Activated T-cell treated with anti-CD3 and anti-CD28 coated beads, Interleukin-2, amount 50 U/mL, for 24 hours (primary cell): ENCODE results near the gene SEC24B.
"Not testable (repeated sequence)": the region's sequence is repeated elsewhere in the genome, so short reads cannot be mapped to it uniquely, and the experiment has no call there.

ENCODE experiments used
- DNase-seq: peaks from one replicate; pipeline ENCODE4 v3.0.0-alpha.2; 2020
- H3K27ac Mint-ChIP-seq: 2 replicates; pipeline ENCODE4 v1.8.0; 2020; ENCODE audit warnings: mild to moderate bottlenecking, mixed read lengths
- H3K27me3 Mint-ChIP-seq: 2 replicates; pipeline ENCODE4 v1.8.0; 2020; ENCODE audit warnings: mixed read lengths
- H3K36me3 Mint-ChIP-seq: 2 replicates; pipeline ENCODE4 v1.8.0; 2020; ENCODE audit warnings: low read depth, mixed read lengths
- H3K4me1 Mint-ChIP-seq: 2 replicates; pipeline ENCODE4 v1.8.0; 2020; ENCODE audit warnings: low read depth, mixed read lengths
- H3K4me3 Mint-ChIP-seq: 2 replicates; pipeline ENCODE4 v1.8.0; 2020; ENCODE audit warnings: mild to moderate bottlenecking, moderate library complexity, mixed read lengths
- H3K9me3 Mint-ChIP-seq: 2 replicates; pipeline ENCODE4 v1.8.0; 2020; ENCODE audit warnings: mixed read lengths

Gene SEC24B

DNA sequence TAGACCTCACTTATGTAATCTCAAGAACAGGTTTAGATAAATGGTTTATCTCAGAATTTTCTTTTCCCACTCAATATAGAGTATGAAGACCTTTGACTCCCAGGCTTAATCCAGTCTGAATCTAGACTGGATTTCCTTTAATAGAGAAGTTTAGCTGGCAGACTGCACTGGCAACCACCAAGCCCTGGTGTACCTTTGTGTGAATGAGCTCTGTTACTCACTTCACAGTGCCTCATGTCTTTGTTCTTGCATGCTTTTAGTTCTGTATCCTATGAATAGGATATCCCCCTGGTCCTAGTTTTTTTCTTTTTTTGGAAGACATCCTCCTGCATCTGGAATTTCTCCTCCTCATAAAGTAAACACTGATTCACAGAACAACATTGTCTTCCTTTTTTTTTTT, 73.3 kb downstream of the SEC24B start:
- Mint-ChIP-seq H3K9me3 (no peaks in the 10 kb centered on the region), H3K27ac (peak overlapping the region; percentile 47), H3K4me1 (peaks cover 3% of the 10 kb centered on the region), H3K27me3 (no peaks in the 10 kb centered on the region), H3K4me3 (no peak overlapping the region), H3K36me3 (peaks cover 79% of the 10 kb centered on the region)
- no peak for DNase-seq

DNA sequence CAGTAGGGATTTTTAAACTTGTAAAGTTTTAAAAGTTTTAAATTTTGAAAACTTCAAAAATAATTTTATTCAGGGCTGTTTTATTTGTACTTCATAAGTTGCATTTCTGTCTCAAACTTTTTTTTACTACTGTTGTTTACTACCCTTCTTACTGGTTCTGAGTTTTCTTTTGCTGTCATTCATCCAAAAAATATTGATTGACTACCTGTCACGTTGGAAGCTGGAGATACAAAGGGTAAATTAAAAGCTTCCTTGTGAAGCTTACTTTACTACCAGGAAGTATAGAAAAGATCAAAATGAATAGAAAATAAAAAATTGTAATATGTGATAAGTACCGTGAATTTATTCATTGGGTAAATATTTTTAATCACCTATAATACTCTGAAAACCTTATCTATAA, 77.1 kb downstream of the SEC24B start:
- Mint-ChIP-seq H3K9me3 (no peaks in the 10 kb centered on the region), H3K4me3 (no peak overlapping the region), H3K4me1 (peaks cover 1% of the 10 kb centered on the region), H3K36me3 (peaks cover 80% of the 10 kb centered on the region), H3K27ac (no peak overlapping the region), H3K27me3 (no peaks in the 10 kb centered on the region)
- no peak for DNase-seq

DNA sequence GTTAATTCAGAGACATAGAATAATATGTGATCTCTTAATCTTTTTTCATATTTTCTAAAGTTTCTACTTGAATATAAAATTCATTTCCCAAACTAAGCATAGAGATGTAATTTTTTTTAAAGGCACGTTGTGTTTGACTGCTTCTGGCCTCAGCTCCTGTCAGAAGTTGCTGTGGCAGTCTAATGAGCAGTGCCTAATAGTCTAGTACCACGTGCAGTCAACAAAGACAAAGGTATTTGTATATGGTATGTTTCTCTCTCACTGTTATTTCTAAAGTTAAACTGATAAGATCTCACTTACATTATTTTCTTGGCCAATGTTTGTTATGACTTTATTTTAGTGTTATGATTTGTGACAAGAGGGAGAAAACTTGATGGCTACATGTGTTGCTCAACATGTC, 77.8 kb downstream of the SEC24B start:
- no peaks in the 10 kb centered on the region for H3K9me3 Mint-ChIP-seq
- H3K27me3 Mint-ChIP-seq = no peaks in the 10 kb centered on the region
- no peak overlapping the region for H3K27ac Mint-ChIP-seq
- no peak for DNase-seq
- H3K4me3 Mint-ChIP-seq = no peak overlapping the region
- H3K36me3 Mint-ChIP-seq = peaks cover 82% of the 10 kb centered on the region
- H3K4me1 Mint-ChIP-seq = peaks cover 1% of the 10 kb centered on the region

DNA sequence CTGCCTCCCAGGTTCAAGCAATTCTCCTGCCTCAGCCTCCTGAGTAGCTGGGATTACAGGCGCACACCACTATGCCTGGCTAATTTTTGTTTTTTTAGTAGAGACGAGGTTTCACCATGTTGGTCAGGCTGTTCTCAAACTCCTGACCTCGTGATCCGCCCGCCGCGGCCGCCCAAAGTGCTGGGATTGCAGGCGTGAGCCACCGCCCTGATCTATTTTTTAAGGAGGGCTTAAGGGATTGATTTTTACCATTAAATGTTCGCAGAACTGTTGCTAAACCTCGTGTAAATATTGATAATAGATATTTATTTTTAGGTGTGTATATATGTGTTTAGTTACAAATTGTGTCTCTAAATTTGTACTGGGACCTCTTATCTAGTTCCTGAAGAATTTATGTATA, 79.8 kb downstream of the SEC24B start:
- peaks cover 84% of the 10 kb centered on the region for H3K36me3 Mint-ChIP-seq
- H3K9me3 Mint-ChIP-seq, H3K4me3 Mint-ChIP-seq, H3K27me3 Mint-ChIP-seq, DNase-seq, H3K4me1 Mint-ChIP-seq, H3K27ac Mint-ChIP-seq: not testable (repeated sequence)

DNA sequence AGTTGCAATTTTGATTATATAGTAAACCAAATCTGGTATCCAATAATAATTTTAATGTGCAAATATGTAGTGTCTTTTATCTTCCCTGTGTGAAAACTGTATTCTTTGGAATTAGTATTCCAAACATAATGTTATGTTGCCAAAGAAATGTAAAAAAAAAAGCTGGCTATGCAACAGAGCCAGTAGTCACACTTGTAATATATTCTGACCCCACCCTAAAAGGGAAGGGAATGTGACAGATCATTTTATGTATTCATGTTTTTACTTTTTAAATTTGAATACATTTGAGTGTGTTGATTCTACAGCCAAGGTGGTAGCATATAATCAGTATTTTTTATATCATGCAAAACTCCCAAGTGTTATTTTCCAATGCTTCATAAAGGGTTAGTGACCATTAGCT, 98.6 kb downstream of the SEC24B start:
- Mint-ChIP-seq H3K27me3 (no peaks in the 10 kb centered on the region), H3K9me3 (no peaks in the 10 kb centered on the region), H3K36me3 (peaks cover 88% of the 10 kb centered on the region), H3K4me1 (no peaks in the 10 kb centered on the region), H3K27ac (no peak overlapping the region), H3K4me3 (no peak overlapping the region)
- no peak for DNase-seq

DNA sequence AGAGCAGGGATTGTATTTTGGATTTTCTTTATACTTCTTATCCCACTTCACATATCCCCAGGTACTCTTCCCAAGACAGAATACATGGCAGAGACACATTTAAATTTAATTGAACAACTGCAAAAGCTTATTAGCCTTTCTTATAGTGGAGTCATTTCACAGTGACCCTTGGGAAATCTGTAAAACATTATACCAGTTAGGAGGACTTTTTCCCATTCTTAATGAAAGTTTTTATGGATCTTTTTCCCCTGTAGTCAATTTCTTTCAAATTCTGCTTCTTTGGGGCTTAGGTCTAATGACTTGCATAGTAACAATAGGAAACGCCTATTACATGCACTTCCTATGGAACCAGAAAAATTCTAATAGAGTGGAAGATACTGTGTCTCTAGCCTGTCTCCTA, 111.8 kb downstream of the SEC24B start:
- DNase-seq = no peak
- Mint-ChIP-seq H3K9me3 (no peaks in the 10 kb centered on the region), H3K4me3 (no peak overlapping the region), H3K27ac (no peak overlapping the region), H3K27me3 (no peaks in the 10 kb centered on the region), H3K4me1 (peaks cover 31% of the 10 kb centered on the region), H3K36me3 (peaks cover 58% of the 10 kb centered on the region)

DNA sequence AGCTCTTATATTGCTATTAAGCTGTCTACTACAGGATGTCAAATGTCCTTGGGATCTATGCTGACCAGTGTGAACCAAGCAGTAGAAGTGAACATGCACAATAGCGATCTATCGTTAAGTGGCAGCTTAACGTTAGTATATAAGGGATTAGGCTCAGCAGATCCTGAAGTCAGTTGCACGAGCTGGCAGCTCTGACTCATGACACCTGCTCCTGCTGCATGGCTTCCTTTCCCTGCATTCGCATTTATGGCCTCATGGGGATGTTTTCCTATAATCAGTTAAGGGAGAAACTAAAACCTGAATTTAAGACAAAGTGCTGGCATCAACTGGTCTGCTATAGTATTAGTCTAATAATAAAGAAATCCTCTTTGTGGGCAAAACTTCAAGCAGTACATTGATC, 113.8 kb downstream of the SEC24B start:
- no peak overlapping the region for H3K4me3 Mint-ChIP-seq

DNA sequence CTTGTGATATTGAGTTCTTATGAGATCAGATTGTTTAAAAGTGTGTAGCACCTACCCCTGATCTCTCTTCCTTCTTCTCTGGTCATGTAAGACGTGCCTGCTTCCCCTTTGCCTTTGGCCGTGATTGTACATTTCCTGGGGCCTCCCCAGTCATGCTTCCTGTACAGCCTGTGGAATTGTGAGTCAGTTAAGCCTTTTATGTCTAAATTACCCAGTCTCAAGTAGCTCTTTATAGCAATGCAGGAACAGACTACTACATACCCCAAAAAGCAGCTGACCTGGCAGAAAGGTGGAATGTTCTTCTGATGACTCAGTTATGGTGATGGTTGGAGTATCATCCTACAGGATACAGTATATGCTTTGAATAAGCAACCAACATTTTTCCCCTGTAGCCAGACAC, 115.0 kb downstream of the SEC24B start:
- Mint-ChIP-seq H3K9me3 (no peaks in the 10 kb centered on the region), H3K27ac (peak overlapping the region; percentile 83), H3K4me1 (peaks cover 31% of the 10 kb centered on the region), H3K4me3 (no peak overlapping the region), H3K27me3 (no peaks in the 10 kb centered on the region), H3K36me3 (peaks cover 43% of the 10 kb centered on the region)
- DNase-seq = no peak

More for the DNA sequence above, 113.8 kb downstream of the SEC24B start:
- Mint-ChIP-seq H3K9me3 (no peaks in the 10 kb centered on the region), H3K27ac (no peak overlapping the region), H3K4me1 (peaks cover 31% of the 10 kb centered on the region), H3K36me3 (peaks cover 47% of the 10 kb centered on the region), H3K27me3 (no peaks in the 10 kb centered on the region)
- DNase-seq = no peak

DNA sequence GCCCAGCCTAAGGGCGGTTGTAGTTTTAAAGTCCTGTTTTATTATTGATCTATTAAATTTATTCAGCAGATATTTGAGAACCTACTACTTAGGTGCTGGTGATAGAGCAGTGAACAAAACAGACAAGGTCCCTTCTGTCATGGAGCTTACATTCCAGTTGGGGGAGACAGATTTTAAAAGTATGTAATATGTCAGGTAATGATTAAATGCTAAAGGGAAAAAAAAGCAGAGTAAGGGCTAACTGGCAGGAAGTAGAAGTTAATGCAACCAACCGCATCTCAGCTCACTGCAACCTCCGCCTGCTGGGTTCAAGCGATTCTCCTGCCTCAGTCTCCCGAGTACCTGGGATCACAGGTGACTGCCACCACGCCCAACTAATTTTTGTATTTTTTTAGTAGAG, 118.6 kb downstream of the SEC24B start:
- Mint-ChIP-seq H3K4me1 (peaks cover 26% of the 10 kb centered on the region), H3K9me3 (no peaks in the 10 kb centered on the region), H3K27ac (no peak overlapping the region), H3K36me3 (peaks cover 24% of the 10 kb centered on the region), H3K4me3 (no peak overlapping the region), H3K27me3 (no peaks in the 10 kb centered on the region)
- no peak for DNase-seq

DNA sequence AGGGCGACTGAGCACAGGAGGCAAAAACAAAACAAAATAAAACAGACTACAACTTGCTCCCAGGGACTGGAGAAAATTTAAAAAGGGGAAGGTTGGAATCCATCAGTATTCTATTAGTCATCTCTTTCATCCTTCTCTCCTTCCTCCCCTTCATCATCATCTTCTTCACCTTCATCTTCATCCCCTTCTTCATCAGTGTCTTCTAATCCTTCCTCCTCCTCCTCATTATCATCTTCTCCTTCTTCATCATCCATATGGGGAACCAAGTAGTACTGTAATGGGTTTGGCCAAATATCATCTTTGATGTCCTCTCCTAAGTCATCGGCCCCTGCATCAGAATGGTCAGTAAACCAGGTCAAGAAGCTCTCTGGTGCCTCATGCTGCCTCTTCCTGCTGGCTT, 119.5 kb downstream of the SEC24B start:
- no peaks in the 10 kb centered on the region for H3K27me3 Mint-ChIP-seq
- H3K27ac Mint-ChIP-seq = no peak overlapping the region
- no peak overlapping the region for H3K4me3 Mint-ChIP-seq
- H3K4me1 Mint-ChIP-seq = peaks cover 20% of the 10 kb centered on the region
- no peaks in the 10 kb centered on the region for H3K9me3 Mint-ChIP-seq
- no peak for DNase-seq
- peaks cover 28% of the 10 kb centered on the region for H3K36me3 Mint-ChIP-seq

DNA sequence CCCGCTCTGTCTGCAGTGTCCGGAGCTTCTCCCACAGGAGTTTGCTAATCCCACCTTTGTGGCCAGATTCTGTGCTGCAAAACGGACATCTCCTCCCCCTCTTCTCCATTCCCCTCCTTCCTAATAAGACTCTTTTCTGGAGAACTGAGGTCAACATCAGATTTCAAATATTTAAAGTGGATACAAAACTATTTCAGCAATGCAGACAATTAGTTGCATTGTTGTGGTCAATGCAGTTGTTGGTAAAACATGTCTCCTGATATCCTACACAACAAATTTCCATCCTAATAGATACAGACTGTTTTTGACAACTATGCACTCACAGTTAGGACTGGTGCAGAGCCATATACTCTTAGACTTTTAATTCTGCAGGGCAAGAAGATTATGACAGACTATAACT, 121.4 kb downstream of the SEC24B start:
- H3K4me3 Mint-ChIP-seq = no peak overlapping the region
- H3K4me1 Mint-ChIP-seq = peaks cover 17% of the 10 kb centered on the region
- no peak overlapping the region for H3K27ac Mint-ChIP-seq
- DNase-seq = no peak
- peaks cover 3% of the 10 kb centered on the region for H3K9me3 Mint-ChIP-seq
- H3K27me3 Mint-ChIP-seq = no peaks in the 10 kb centered on the region
- H3K36me3 Mint-ChIP-seq = peaks cover 21% of the 10 kb centered on the region

DNA sequence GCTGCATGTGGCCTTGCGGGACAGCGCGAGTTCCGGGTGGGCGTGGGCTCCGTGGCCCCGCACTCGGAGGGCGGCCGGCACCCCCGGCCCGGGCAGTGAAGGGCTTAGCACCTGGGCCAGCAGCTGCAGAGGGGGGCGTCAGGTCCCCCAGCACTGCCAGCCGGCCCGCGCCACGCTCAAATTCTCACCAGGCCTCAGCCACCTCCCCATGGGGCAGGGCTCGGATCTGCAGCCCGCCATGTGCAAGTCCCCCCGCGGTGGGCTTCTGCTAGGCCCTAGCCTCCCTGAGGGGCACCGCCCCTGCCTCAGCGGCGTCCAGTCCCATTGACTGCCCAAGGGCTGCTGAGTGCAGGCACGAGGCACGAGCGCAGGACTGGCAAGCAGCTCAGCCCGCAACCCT, 123.8 kb downstream of the SEC24B start:
- DNase-seq = no peak
- peaks cover 33% of the 10 kb centered on the region for H3K4me1 Mint-ChIP-seq

DNA sequence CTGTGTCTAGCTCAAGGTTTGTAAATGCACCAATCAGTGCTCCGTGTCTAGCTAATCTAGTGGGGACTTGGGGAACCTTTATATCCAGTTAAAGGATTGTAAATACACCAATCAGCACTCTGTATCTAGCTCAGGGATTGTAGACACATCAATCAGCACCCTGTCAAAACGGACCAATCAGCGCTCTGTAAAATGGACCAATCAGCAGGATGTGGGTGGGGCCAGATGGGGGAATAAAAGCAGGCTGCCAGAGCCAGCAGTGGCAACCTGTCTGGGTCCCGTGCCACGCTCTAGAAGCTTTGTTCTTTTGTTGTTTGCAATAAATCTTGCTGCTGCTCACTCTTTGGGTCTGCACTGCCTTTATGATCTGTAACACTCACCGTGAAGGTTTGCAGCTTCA, 124.5 kb downstream of the SEC24B start:
- H3K9me3 Mint-ChIP-seq, DNase-seq, H3K27me3 Mint-ChIP-seq: not testable (repeated sequence)
- peaks cover 39% of the 10 kb centered on the region for H3K4me1 Mint-ChIP-seq
- peak overlapping the region; percentile 70 for H3K27ac Mint-ChIP-seq
- H3K36me3 Mint-ChIP-seq = peaks cover 34% of the 10 kb centered on the region
- peak overlapping the region; percentile 49 for H3K4me3 Mint-ChIP-seq

More for the DNA sequence above, 123.8 kb downstream of the SEC24B start:
- Mint-ChIP-seq H3K9me3 (peaks cover 3% of the 10 kb centered on the region), H3K27me3 (no peaks in the 10 kb centered on the region), H3K36me3 (peaks cover 31% of the 10 kb centered on the region), H3K27ac (no peak overlapping the region), H3K4me3 (no peak overlapping the region)

DNA sequence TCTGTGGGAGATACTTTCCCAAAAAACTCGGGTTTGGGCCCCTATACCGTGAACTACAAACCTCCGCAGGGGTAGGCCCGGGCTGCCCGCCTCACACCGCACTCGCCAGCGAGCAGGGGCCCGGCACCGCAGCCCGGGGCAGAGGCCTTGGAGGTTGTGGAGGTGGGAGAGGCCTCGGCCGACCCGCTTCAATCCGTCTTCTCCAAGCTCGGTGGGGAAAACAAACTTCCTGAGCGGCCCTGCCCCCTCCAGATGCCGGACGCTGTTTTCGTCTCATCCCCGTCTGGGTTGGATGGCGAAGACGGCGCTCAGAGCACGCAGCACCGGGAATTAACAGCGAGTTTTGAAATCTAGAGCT, 126.0 kb downstream of the SEC24B start:
- Mint-ChIP-seq H3K4me3 (peak overlapping the region; percentile 87), H3K27me3 (no peaks in the 10 kb centered on the region), H3K36me3 (peaks cover 38% of the 10 kb centered on the region), H3K9me3 (peaks cover 3% of the 10 kb centered on the region), H3K27ac (peak overlapping the region; percentile 96), H3K4me1 (peaks cover 53% of the 10 kb centered on the region)
- DNase-seq = peak; percentile 79

DNA sequence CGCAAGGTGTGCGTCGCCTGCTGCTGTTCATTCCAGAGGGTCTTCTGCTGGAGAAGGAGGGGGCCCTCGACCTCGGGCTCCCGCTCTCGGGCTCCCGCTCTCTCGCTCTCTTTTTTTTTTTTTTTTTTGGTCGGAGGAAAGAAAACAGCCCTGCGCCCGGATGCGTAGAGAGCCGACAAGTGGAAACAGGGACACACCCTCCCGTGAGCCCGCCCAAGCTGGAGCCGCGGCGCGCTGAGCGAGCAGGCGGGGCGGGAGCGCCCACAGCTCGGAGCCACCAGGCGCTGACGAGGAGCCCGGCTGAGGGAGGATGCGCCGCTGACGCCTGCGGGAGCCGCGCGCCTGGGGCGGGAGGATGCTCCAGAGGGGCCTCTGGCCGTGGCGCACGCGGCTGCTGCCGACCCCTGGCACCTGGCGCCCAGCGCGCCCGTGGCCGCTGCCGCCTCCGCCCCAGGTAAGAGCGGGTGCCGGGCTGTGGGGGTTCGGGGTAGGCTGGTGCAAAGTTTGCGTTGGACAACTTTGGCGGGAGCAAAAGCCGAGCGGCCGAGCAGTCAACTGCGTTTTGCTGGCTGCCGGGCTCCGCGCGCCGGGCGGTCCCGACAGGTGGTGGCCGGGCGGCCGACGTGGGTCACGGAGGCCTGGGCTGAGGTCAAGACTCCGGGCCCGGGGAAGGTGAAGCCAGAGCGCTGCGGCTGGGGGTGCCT, 126.5 kb downstream of the SEC24B start, which contains the start of gene MCUB:
Gene MCUB, plus strand, starts transcription at position 264 of the 704 bp plus-strand sequence. Its CDS starts 92 bp downstream, at position 356.
- no peaks in the 10 kb centered on the region for H3K27me3 Mint-ChIP-seq
- peaks cover 41% of the 10 kb centered on the region for H3K36me3 Mint-ChIP-seq
- peaks cover 3% of the 10 kb centered on the region for H3K9me3 Mint-ChIP-seq
- peaks cover 56% of the 10 kb centered on the region for H3K4me1 Mint-ChIP-seq
- peak; percentile 91 for DNase-seq
- H3K4me3 Mint-ChIP-seq = peak within 1 kb of the TSS; percentile 87
- peak within 1 kb of the TSS; percentile 97 for H3K27ac Mint-ChIP-seq
